Inflammatory macrophage treated with lipopolysaccharide for 1 hour (primary cell): ENCODE data around the gene MYEOV.

Experiments
- DNase-seq, 2 donors: peaks; one replicate each; pipeline ENCODE4 v3.0.0-alpha.2; 2020 to 2022

The MYEOV gene

DNA sequence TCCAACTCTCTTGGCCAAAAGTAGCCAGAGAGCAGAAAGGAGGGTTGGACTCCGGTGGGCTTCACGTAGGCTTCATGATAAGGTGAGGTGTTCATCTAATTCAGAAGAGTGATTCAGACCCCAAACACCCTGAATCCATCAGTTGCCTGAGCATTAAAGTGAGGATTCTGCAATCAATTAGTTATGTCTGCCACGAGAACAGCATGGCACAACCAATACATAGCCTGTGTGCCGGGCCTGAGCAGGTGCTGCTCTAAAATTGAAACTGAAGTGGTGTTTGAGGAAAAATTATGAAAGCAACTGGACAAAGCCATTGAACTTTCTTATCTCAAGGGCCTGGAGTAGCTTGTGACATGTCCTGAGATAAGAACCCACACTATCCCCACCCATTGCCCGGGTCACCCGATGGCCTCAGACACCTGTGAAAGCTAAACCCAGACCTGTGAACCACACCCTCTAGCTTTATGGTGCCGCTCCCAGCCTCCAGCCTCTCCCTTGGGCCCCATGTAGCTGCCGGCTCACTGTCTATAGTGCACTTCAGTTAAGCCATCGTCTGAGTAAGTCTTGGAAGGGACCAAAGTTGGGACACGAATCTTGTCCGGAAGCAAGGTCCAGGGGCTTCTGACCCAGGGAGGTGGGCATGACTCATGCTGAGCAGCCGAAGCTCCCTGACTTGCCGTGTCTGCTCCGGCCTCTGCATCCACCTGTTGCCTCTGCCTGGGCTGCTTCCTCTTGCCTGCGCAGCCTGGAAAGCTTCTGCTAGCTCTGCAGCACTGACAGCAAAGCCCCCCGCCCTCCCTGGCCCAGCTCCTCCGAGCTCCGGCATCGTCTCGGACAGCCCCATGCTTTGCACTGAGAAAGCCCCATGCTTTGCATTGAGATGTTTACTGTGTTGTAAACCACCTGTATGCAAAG lies 5.7 kb upstream of the MYEOV start:
- DNase-seq, result no peak

GRCh38 chr11:69288883-69289242 lies 5.1 kb upstream of the MYEOV start:
- DNase-seq, result no peak

DNA sequence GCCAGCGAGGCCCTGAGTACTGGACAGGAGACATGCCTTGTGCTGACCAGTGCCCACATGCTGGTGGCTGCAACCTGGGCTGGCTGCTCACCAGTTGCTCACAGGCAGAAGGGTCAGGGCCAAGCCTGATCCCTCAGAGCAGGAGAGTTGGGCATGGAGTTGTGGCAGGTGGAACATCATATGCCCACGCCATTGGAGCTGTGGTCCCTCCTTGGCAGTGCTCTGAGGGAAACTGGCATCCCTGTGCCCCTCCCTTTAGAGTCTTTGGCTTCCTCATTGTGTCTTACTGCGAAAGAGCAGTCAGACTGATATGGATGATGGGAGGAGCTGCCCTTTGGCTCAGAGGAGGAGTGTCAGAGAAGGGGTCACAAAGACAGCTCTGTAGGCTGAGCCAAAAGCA lies 3.1 kb upstream of the MYEOV start:
- no peak for DNase-seq

DNA sequence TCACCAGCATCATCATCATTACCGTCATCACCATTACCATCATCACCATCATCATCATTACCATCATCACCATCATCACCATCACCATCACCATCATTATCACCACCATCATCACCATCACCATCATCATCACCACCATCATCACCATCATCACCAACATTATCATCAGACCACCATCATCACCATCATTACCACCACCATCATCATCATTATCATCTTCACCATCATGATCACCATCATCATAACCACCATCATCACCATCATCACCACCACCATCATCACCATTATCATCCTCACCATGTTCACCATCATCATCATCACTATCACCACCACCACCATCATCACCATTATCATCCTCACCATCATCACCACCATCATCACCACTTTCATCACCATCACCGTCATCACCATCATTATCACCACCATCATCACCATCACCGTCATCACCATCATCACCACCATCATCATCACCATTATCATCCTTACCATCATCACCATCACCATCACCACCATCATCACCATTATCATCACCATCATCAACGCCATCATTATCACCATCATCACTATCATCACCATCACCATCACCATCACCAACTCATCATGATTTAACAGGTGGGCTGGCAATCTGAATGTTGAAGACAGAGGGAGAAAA lies 2.4 kb upstream of the MYEOV start:
- DNase-seq, result no peak

DNA sequence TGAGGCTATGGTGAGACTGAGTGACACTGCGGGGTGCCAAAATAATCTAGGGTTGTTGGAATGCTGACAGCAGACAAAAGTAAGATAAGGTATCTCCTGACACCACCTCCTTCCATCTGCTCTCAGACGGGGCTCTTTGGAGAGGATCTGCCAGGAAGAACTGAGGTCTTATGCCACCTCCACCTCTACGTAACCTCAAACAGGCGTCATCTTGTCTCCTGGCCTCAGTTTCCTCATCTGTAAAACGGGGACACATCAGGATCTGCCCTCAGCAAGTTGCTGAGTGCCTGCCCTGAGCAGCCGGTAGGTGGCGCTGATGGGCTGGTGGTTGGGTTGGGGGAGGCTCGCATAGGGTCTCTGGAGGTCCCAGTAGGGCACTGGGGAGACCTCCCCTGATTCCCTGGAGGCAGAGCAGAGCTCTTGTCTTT lies 1.7 kb upstream of the MYEOV start:
- DNase-seq, result peak in 1 of 2 donors; percentile 46

DNA sequence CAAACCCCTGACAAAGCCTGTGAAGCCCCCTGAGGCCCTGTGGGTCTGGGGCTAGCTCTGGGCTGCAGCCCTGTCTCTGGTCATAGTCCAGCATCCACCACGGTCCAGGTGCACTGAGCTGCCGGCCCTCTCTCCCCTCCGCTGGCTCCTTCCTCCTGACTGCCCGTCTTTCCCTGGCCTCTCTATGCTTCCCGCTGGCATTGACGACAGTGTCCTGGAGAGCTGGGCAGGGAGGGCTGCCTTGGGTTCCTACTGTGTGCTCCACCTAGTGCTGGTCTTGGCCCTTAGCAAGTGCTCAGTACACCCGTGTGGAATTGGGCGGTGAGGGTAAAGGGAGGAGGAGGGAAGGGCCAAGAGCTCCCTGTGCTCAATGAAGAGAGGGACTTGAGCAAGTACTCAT lies 868 bp upstream of the MYEOV start:
- DNase-seq, result peak in 1 of 2 donors; percentile 25

DNA sequence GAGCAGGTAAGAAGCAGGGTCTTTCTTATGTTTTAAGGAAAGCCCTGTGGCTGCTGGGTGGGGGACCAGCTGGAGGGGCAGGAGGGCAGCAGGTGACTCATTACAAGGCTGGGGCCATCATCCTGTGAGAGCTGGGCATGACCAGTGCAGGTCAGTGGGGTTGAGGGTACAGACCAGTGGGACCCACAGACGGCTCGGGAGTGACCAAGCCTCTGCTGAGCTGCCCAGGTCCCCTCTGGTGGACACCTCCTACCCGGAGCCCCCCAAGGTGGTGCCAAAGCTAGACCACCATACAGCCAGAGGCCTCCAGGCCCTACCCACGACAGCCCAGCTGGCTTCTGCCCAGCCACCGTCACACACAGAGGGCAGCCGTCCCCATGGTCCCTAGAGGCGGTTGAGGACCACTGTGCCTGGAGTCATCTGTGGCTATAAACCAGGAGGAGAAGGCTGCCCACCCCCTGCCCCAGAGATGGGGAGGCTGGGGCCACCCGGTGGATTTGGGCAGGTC lies 670 bp downstream of the MYEOV start:
- DNase-seq, result no peak

GRCh38 chr11:69295079-69295994 lies 1.4 kb downstream of the MYEOV start:
- DNase-seq, result no peak

DNA sequence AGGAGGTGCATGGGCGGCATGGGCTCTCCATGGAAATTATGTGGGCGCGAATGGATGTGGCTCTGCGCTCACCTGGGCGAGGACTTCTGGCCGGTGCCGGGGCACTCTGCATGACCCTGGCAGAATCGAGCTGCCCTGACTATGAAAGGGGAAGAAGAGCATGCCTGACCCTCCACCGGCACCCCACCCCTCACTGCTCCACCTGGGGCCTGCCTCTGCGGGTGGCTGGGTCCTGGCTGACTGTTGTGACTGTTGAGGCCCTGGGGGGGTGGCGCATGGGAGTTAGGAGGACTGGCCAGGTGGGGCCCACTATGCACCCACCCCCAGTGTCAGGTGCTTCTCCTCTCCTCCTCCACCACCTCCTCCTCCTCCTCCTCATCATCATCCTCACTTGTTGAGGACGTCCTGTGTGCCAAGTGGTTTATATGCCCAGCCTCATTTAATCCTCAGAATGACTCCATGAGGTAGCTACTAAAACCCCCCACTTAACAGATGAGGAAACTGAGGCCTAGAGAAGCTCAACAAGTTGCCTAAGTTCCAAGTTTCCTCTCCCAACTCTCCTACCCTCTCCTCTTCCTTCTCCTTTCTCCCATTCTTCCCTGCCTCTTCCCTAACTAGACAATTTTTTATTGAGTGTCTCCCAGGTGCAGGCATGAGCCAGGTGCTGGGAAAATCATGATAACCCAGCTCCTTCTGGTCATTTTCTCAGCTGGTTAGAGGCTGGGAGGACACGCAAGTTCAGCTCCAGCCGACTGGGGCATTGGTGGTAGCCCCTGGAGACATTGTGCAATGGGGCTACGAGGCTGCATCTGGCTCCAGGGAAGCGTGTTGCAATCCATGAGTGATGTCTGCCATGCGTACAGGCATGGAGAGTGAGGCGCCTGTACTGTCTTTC lies 2.3 kb downstream of the MYEOV start:
- DNase-seq, result peak; percentile 71 to 75

DNA sequence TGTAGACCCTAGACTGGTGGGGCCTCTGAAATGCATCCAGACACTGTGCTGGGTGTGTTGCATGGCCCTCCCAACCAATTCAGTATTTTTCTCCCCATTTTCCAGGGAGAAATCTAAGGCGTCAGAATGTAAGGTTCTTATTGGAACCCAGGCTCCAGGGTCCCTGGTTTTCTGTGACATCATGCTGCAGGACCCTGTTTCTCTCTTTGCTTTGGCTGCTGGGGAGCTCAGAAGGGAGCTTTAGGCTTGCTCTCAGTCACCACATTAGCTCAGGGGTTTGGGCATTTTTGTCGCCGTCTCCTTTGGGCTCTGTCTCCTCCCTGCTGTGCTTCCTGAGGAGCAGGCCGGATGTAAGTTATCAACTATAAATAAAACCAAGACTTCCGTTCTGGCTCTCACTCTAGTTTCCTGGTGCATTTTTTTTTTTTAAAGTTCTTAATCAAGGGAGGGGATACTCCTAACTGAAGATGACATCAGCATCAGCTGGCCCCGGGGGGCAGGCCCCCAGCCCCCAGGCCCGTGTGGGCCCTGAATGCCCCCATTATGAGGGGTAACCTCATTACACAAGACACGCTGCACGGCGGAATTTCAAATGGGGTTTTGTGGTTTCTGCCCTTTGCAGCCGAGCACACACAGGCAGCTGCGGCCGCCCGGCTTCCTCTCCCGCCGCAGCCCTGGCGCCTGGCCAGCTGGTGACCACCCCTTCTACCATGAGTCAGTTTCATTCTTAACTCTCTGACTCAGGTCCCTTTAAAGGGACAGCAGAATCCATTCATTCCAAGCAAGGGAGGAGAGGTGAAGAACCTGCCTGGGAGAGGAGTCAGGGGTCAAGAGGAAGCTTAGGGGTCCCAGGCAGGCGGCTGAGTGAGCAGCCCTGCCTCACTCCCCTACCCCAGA lies 3.2 kb downstream of the MYEOV start:
- DNase-seq, result peak; percentile 97 to 98

GRCh38 chr11:69297787-69298266 lies 3.9 kb downstream of the MYEOV start:
- DNase-seq, result peak; percentile 98 to 99

DNA sequence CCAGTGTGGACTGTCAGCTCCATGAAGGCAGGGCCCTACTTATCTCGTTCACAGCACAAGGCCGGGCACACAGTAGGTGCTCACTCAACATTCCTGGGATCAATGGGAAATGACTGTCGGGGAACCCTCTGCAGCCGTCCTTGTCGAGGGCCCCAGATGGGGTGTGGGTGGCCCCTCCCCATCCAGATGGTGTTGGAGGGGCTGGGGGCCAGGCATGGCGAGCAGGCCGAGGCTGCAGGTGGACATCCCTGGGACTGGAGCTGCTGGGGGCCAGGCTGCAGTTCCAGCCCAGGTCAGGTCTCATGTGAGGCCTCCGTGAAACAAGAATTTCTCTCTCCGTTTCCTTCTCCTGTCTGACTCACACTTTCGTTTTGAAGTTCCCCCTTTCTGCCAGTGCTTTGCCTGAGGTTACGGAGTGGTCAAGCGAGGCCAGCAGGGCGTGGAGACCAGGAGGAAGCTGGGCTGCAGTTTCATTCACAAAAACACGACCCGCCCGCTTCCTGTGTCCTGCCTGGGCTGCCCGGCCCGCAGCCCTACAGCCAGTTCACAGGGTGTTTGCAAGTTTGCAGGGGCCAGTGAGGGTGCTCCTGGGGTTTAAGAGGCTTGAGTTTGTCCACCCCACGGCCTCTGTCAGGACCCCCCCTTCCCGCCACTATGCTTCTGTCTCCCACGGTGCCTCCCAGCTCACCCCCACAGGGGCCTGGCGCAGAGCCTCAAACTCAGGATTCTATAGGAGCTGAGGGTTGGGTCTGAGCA lies 4.5 kb downstream of the MYEOV start:
- DNase-seq, result peak; percentile 95 to 97

GRCh38 chr11:69299023-69299461 lies 5.1 kb downstream of the MYEOV start:
- DNase-seq, result no peak

GRCh38 chr11:69299572-69299971 lies 5.6 kb downstream of the MYEOV start:
- no peak for DNase-seq

- peak; percentile 46 to 76 for DNase-seq
Observed at GRCh38 chr11:69300120-69301060, 6.4 kb downstream of the MYEOV start.

GRCh38 chr11:69301081-69301454 lies 7.1 kb downstream of the MYEOV start:
- no peak for DNase-seq

DNA sequence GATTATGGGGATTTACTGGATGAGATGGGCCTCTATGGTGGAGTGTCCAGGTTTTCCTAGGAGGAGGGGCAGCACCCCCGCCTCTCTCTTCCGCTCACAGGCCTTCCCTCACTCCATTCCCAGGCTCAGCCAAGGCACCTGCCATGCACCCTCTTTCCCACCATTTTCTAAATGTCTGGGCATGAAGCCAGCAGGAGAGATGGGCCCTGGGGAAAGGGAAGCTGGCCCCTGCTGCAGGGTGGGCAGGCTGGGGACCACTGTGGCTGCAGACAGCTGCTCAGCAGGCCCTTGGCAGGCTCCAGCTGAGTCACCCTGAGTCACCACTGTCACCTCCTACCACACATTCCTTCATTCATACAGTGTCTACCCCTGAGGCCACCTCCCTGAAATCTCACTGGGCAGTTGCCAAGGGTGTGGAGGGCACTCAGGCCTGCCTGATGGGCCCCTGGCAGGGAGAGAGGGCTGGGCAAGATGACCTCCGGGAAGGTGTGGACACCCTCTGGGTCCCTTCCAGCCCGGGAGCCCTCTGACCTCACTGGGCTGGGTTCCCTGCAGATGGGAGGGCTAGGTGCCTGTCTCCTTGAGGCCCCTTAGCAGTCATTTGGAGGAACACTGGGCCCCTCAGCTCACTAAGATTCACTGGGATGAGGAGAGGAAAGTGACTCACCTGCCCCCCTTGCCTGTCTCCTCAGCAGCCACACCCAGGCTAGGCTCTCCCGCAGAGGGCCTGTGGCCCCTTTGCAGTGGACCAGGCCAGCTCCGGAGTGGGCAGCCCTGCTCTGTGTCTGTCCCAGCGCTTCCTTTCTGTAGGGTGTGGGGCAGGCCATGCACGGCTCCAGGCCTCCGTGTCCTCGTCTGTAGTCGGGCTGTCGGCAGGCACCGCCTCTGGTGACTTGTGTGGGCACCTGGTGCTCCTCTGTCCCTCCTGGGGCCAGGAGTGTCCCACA lies 7.8 kb downstream of the MYEOV start:
- peak in 1 of 2 donors; percentile 25 for DNase-seq
